Measurements from ENCODE around the gene ENG. TPM values are rescaled to one million over a fixed set of nuclear protein-coding genes. Genes with fewer than 3 reads are reported as not detected.

ENG gene
- total RNA-seq, 1 experiment from 2014 or later, result 0.76 TPM

GRCh38 chr9:127796225-127796813 is 58.1 kb downstream of the ENG start:
- Histone ChIP-seq H3K9me3 (ENCODE audit: control insufficient read depth in 1 of 2, insufficient read depth in 1 of 2, low read depth in 1 of 2, low read length in 2 of 2) (no peaks in the 10 kb centered on the region), H2AFZ (ENCODE audit: low read depth, low read length, poor library complexity, severe bottlenecking) (no peak overlapping the region), H3K4me2 (ENCODE audit: low read length) (no peak overlapping the region), H3K36me3 (ENCODE audit: control insufficient read depth in 1 of 2, insufficient read depth in 2 of 2, low read length in 2 of 2) (peaks cover 0 to 11% of the 10 kb centered on the region in 2 experiments; a peak in 2 of 4 replicates), H3K27me3 (ENCODE audit: insufficient read depth, low read length) (no peaks in the 10 kb centered on the region), H3K9me2 (ENCODE audit: insufficient read depth) (no peaks in the 10 kb centered on the region), H3K9ac (ENCODE audit: low read length) (no peak overlapping the region), H3K79me2 (ENCODE audit: insufficient read depth, low read length) (peaks cover 3% of the 10 kb centered on the region; the same call in 1 of the 2 replicates), H3K4me1 (ENCODE audit: control insufficient read depth in 1 of 2, insufficient read depth in 2 of 2, low read length in 2 of 2) (peaks cover 24 to 26% of the 10 kb centered on the region in 2 experiments), H4K20me1 (ENCODE audit: insufficient read depth) (no peaks in the 10 kb centered on the region), H3K27ac (ENCODE audit: low read depth, low read length) (no peak overlapping the region), H3K4me3 (replicated peaks in 1 of 2; ENCODE audit: low read depth in 1 of 2, low read length in 2 of 2) (no peak overlapping the region)
- intact Hi-C loops (cut with micrococcal nuclease), result no loop called here
- TF ChIP-seq REST (IDR thresholded peaks at IDR 0.05; ENCODE audit: low read depth), result no peak
- no peak for TF ChIP-seq YY1 (IDR thresholded peaks at IDR 0.05; ENCODE audit: extremely low read depth, insufficient replicate concordance, low read depth, low read length)
- no peak for TF ChIP-seq FOSL1 (IDR thresholded peaks at IDR 0.05; ENCODE audit: low read depth)
- TF ChIP-seq ATF3 (IDR thresholded peaks at IDR 0.05), result no peak
- no peak for TF ChIP-seq ZNF274 (IDR thresholded peaks at IDR 0.05; ENCODE audit: low read depth, low read length)
- TF ChIP-seq CTCF (IDR thresholded peaks at IDR 0.05 in 2 of 3, conservative IDR thresholded peaks at IDR 0.05 in 1 of 3; ENCODE audit: borderline replicate concordance in 1 of 3, insufficient read depth in 1 of 3, low read depth in 2 of 3, low read length in 2 of 3), result no peak
- no peak for TF ChIP-seq POLR2AphosphoS5 (IDR thresholded peaks at IDR 0.05; ENCODE audit: low read depth, low read length)
- no peak for TF ChIP-seq EGR1 (IDR thresholded peaks at IDR 0.05; ENCODE audit: low read depth)
- no peak for TF ChIP-seq ZFX (IDR thresholded peaks at IDR 0.05)
- no peak for TF ChIP-seq SP1 (IDR thresholded peaks at IDR 0.05; ENCODE audit: low read depth)
- no peak for TF ChIP-seq ZBTB33 (IDR thresholded peaks at IDR 0.05; ENCODE audit: extremely low read depth, insufficient replicate concordance, low read length)
- TF ChIP-seq MAX (IDR thresholded peaks at IDR 0.05), result no peak
- no peak for TF ChIP-seq SIN3A (IDR thresholded peaks at IDR 0.05; ENCODE audit: low read depth)
- ATAC-seq (no peak), DNase-seq (ENCODE audit: low read depth, low spot score) (no peak)
- CTCF ChIA-PET, result interaction anchor here (1.3 kb wide), 1 partner anchor 74 kb away, joined by 7 read pairs; no protein-coding TSS in a partner anchor
- RAD21 ChIA-PET (ENCODE audit: low non-redundant PET in 1 of 2, low total read pairs in 2 of 2, uncharacterized antibody in 2 of 2, unreplicated experiment in 2 of 2), result interaction anchor here in 1 of 2 experiments (0.7 kb wide), 2 partner anchors 32 to 207 kb away, joined by 3 to 4 read pairs; no protein-coding TSS in a partner anchor
- no TSS peak for BruUV-seq (replicated peaks)
- POLR2A ChIA-PET, result interaction anchor here (1.0 kb wide), 1 partner anchor 11 kb away, joined by 3 read pairs; the partner anchor contains the start of gene CDK9
